ENCODE results near the gene RBMY1F.
"Not testable (repeated sequence)": the region's sequence is repeated elsewhere in the genome, so short reads cannot be mapped to it uniquely, and the experiment has no call there.

RBMY1F gene

DNA sequence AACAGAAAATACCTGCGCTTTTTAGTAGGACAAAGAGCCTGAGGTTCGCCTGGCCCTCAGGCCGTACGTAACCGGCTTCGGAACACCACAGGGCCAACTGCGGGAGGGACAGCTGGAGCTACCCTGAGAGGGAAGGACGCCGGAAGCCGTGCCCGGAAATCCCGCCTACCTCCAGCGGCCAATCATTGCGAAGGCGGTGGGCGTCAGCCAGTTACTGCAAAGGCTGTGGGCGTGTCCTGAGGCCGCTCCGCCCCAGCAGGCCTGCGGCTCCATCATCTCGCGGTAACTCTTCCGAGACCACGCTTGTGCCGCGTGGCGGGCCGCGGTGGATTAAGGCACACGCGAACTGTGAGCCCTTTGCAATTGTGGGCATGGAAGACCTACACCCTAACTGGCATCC is at the start of gene RBMY1F:
Gene RBMY1F (minus strand): TSS at position 101 of the 400 bp plus-strand sequence. CDS start 1,954 bp downstream, outside the sequence.
- not testable (repeated sequence) for DNase-seq

DNA sequence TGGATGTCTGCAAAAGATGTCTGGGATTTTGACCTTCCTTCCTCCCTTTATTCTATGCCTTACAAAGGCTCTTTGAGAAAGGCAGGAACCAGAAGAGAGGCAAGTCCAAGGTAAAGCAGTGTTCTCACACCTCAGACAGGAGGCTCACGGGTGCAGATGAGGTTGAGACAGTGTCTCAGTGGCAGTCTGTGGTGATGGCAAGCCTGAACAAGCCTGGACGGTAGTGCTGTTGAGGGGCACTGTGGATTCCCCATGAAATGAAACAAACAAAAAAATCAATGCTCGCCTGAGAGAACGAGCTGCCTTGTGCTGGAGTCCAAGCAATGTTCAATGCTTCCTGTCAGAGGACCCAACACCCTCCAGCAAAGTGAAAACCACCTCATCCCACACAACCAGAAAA is 31.6 kb downstream of the RBMY1F start:
- DNase-seq, result not testable (repeated sequence)

DNA sequence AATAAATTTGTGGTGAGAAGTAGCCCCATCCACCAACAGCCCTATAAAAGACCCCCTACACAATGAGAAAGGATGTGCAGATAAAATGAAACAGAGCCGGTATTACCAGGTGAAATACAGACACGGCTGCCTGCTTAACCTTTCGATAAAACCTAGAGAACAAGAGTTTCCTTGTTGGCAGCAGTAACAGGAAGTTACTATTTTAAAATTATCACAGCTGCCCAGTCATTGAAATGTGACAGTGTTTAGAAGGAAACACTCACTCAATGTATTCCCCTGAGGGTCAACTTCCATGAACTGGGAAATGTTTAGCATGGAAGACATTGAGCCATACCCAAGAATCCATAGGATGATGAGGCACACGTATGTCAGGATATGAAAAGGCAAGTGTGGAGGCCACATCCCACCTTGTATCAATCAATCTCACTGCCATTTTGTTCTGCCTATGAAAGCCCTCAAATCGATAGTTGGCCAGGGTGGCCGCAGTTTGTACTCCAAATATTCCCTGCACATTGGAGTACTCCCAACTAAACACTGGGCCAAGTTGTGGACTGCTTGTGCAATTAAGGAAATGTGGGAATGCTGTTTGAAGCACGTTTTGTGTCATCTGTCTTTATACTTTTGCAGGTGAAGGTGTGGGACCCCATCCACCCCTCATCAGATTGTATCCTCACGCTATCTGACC is 41.6 kb downstream of the RBMY1F start:
- DNase-seq, result not testable (repeated sequence)

DNA sequence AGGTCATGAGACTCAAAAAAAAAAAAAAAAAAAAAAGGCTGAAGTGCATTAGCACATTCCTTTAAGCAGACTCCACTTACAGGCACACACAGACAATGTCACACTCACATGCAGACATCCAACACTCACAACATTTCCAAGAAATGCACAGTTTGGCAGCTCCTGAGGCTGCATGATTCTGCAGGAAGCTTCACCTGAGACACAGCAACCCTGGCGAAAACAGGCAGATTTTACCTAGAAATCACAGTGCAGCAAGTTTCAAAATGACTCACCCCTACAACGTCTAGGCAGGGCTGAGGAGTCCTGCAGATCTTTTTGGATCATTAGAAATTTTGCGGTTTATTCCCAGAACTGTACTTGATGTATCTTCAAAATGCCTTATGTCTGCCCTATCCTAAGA is 48.0 kb downstream of the RBMY1F start:
- not testable (repeated sequence) for DNase-seq

DNA sequence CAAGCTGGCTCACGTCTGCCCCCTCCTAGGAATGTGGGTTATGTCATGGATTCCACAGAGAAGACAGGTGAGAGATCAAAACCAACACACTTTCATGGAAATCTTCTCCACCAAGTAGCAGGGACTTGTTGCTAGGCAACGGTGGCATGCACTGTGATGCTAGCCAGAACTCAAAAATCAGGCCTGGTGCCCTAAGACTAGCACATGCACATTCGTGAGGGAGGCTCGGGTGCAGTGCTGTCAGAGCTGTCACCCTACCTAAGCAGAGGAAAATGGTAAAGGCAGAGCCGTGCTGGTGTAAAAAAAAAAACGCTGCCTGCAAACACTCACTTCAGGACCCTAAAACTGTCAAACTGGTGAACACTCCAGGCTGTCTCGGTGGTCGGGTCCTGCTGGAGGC is 52.2 kb downstream of the RBMY1F start:
- DNase-seq, result not testable (repeated sequence)

All from NCI-H446 treated with DMSO at 0.1 percent for 48 hours (cell line).